ENCODE measurements around the gene HSPB1.

HSPB1 gene

GRCh38 chr7:76325092-76325491, 22.6 kb downstream of the HSPB1 start:
- H3K9ac ChIP-seq (ENCODE audit: low read length in 2 of 2): no peak overlapping the region
- H3K4me1 ChIP-seq (ENCODE audit: control insufficient read depth, insufficient read depth, low read length): peaks cover 2% of the 10 kb centered on the region
- H3K27me3 ChIP-seq (ENCODE audit: control insufficient read depth in 1 of 2, insufficient read depth in 2 of 2, low read length in 2 of 2): no peaks in the 10 kb centered on the region
- H3K27ac ChIP-seq (ENCODE audit: low read length): no peak overlapping the region
- H3K4me3 ChIP-seq (ENCODE audit: low read length in 2 of 2): no peak overlapping the region
- H3K36me3 ChIP-seq (ENCODE audit: control insufficient read depth in 2 of 2, insufficient read depth in 2 of 2, low read length in 2 of 2): peaks cover 14 to 15% of the 10 kb centered on the region in 2 donors
- H3K9me3 ChIP-seq (ENCODE audit: control insufficient read depth in 2 of 2, low read length in 2 of 2): no peaks in the 10 kb centered on the region

- Histone ChIP-seq H3K27me3 (ENCODE audit: control insufficient read depth in 1 of 2, insufficient read depth in 2 of 2, low read length in 2 of 2) (no peaks in the 10 kb centered on the region), H3K27ac (ENCODE audit: low read length) (no peak overlapping the region), H3K36me3 (ENCODE audit: control insufficient read depth in 2 of 2, insufficient read depth in 2 of 2, low read length in 2 of 2) (peaks cover 14 to 15% of the 10 kb centered on the region in 2 donors), H3K9me3 (ENCODE audit: control insufficient read depth in 2 of 2, low read length in 2 of 2) (no peaks in the 10 kb centered on the region), H3K4me3 (ENCODE audit: low read length in 2 of 2) (no peak overlapping the region), H3K4me1 (ENCODE audit: control insufficient read depth, insufficient read depth, low read length) (peaks cover 6% of the 10 kb centered on the region), H3K9ac (ENCODE audit: low read length in 2 of 2) (no peak overlapping the region)
These were observed 23.3 kb downstream of the HSPB1 start for GRCh38 chr7:76325811-76326210.

GRCh38 chr7:76326646-76327233, 24.3 kb downstream of the HSPB1 start:
- Histone ChIP-seq H3K9me3 (ENCODE audit: control insufficient read depth in 2 of 2, low read length in 2 of 2) (no peaks in the 10 kb centered on the region), H3K9ac (ENCODE audit: low read length in 2 of 2) (no peak overlapping the region), H3K36me3 (ENCODE audit: control insufficient read depth in 2 of 2, insufficient read depth in 2 of 2, low read length in 2 of 2) (peaks cover 14 to 15% of the 10 kb centered on the region in 2 donors), H3K27ac (ENCODE audit: low read length) (no peak overlapping the region), H3K4me1 (ENCODE audit: control insufficient read depth, insufficient read depth, low read length) (peaks cover 10% of the 10 kb centered on the region), H3K4me3 (ENCODE audit: low read length in 2 of 2) (peak overlapping the region in 1 of 2 donors; percentile 16), H3K27me3 (ENCODE audit: control insufficient read depth in 1 of 2, insufficient read depth in 2 of 2, low read length in 2 of 2) (no peaks in the 10 kb centered on the region)

- Histone ChIP-seq H3K27me3 (ENCODE audit: control insufficient read depth in 1 of 2, insufficient read depth in 2 of 2, low read length in 2 of 2) (no peaks in the 10 kb centered on the region), H3K4me3 (ENCODE audit: low read length in 2 of 2) (no peak overlapping the region), H3K9ac (ENCODE audit: low read length in 2 of 2) (no peak overlapping the region), H3K27ac (ENCODE audit: low read length) (no peak overlapping the region), H3K9me3 (ENCODE audit: control insufficient read depth in 2 of 2, low read length in 2 of 2) (no peaks in the 10 kb centered on the region), H3K4me1 (ENCODE audit: control insufficient read depth, insufficient read depth, low read length) (peaks cover 16% of the 10 kb centered on the region), H3K36me3 (ENCODE audit: control insufficient read depth in 2 of 2, insufficient read depth in 2 of 2, low read length in 2 of 2) (peaks cover 15 to 17% of the 10 kb centered on the region in 2 donors)
These were observed 25.1 kb downstream of the HSPB1 start for GRCh38 chr7:76327610-76328009.

- H3K36me3 ChIP-seq (ENCODE audit: control insufficient read depth in 2 of 2, insufficient read depth in 2 of 2, low read length in 2 of 2): peaks cover 15 to 17% of the 10 kb centered on the region in 2 donors
- H3K27ac ChIP-seq (ENCODE audit: low read length): no peak overlapping the region
- peaks cover 22% of the 10 kb centered on the region for H3K4me1 ChIP-seq (ENCODE audit: control insufficient read depth, insufficient read depth, low read length)
- H3K27me3 ChIP-seq (ENCODE audit: control insufficient read depth in 1 of 2, insufficient read depth in 2 of 2, low read length in 2 of 2): no peaks in the 10 kb centered on the region
- H3K9me3 ChIP-seq (ENCODE audit: control insufficient read depth in 2 of 2, low read length in 2 of 2): no peaks in the 10 kb centered on the region
- no peak overlapping the region for H3K4me3 ChIP-seq (ENCODE audit: low read length in 2 of 2)
- no peak overlapping the region for H3K9ac ChIP-seq (ENCODE audit: low read length in 2 of 2)
These were observed 25.9 kb downstream of the HSPB1 start for GRCh38 chr7:76328389-76328788.

GRCh38 chr7:76329479-76329878, 27.0 kb downstream of the HSPB1 start:
- no peak overlapping the region for H3K4me3 ChIP-seq (ENCODE audit: low read length in 2 of 2)
- H3K36me3 ChIP-seq (ENCODE audit: control insufficient read depth in 2 of 2, insufficient read depth in 2 of 2, low read length in 2 of 2): peaks cover 15 to 17% of the 10 kb centered on the region in 2 donors
- H3K27me3 ChIP-seq (ENCODE audit: control insufficient read depth in 1 of 2, insufficient read depth in 2 of 2, low read length in 2 of 2): no peaks in the 10 kb centered on the region
- H3K9me3 ChIP-seq (ENCODE audit: control insufficient read depth in 2 of 2, low read length in 2 of 2): no peaks in the 10 kb centered on the region
- no peak overlapping the region for H3K27ac ChIP-seq (ENCODE audit: low read length)
- no peak overlapping the region for H3K9ac ChIP-seq (ENCODE audit: low read length in 2 of 2)
- peaks cover 26% of the 10 kb centered on the region for H3K4me1 ChIP-seq (ENCODE audit: control insufficient read depth, insufficient read depth, low read length)

- Histone ChIP-seq H3K4me1 (ENCODE audit: control insufficient read depth, insufficient read depth, low read length) (peaks cover 26% of the 10 kb centered on the region), H3K36me3 (ENCODE audit: control insufficient read depth in 2 of 2, insufficient read depth in 2 of 2, low read length in 2 of 2) (peaks cover 15 to 17% of the 10 kb centered on the region in 2 donors), H3K27ac (ENCODE audit: low read length) (no peak overlapping the region), H3K27me3 (ENCODE audit: control insufficient read depth in 1 of 2, insufficient read depth in 2 of 2, low read length in 2 of 2) (no peaks in the 10 kb centered on the region), H3K9me3 (ENCODE audit: control insufficient read depth in 2 of 2, low read length in 2 of 2) (no peaks in the 10 kb centered on the region), H3K9ac (ENCODE audit: low read length in 2 of 2) (no peak overlapping the region), H3K4me3 (ENCODE audit: low read length in 2 of 2) (no peak overlapping the region)
These were observed 27.8 kb downstream of the HSPB1 start for GRCh38 chr7:76330261-76330660.

GRCh38 chr7:76330673-76331072, 28.2 kb downstream of the HSPB1 start:
- Histone ChIP-seq H3K4me1 (ENCODE audit: control insufficient read depth, insufficient read depth, low read length) (peaks cover 26% of the 10 kb centered on the region), H3K36me3 (ENCODE audit: control insufficient read depth in 2 of 2, insufficient read depth in 2 of 2, low read length in 2 of 2) (peaks cover 15 to 17% of the 10 kb centered on the region in 2 donors), H3K9me3 (ENCODE audit: control insufficient read depth in 2 of 2, low read length in 2 of 2) (no peaks in the 10 kb centered on the region), H3K9ac (ENCODE audit: low read length in 2 of 2) (no peak overlapping the region), H3K27me3 (ENCODE audit: control insufficient read depth in 1 of 2, insufficient read depth in 2 of 2, low read length in 2 of 2) (no peaks in the 10 kb centered on the region), H3K27ac (ENCODE audit: low read length) (no peak overlapping the region), H3K4me3 (ENCODE audit: low read length in 2 of 2) (no peak overlapping the region)

- Histone ChIP-seq H3K4me3 (ENCODE audit: low read length in 2 of 2) (no peak overlapping the region), H3K4me1 (ENCODE audit: control insufficient read depth, insufficient read depth, low read length) (peaks cover 26% of the 10 kb centered on the region), H3K9me3 (ENCODE audit: control insufficient read depth in 2 of 2, low read length in 2 of 2) (no peaks in the 10 kb centered on the region), H3K27ac (ENCODE audit: low read length) (no peak overlapping the region), H3K27me3 (ENCODE audit: control insufficient read depth in 1 of 2, insufficient read depth in 2 of 2, low read length in 2 of 2) (no peaks in the 10 kb centered on the region), H3K36me3 (ENCODE audit: control insufficient read depth in 2 of 2, insufficient read depth in 2 of 2, low read length in 2 of 2) (peaks cover 15 to 17% of the 10 kb centered on the region in 2 donors), H3K9ac (ENCODE audit: low read length in 2 of 2) (no peak overlapping the region)
These were observed 29.6 kb downstream of the HSPB1 start for GRCh38 chr7:76332078-76332477.

GRCh38 chr7:76333511-76334101, 31.1 kb downstream of the HSPB1 start:
- peak overlapping the region in 1 of 2 donors; percentile 44 for H3K4me3 ChIP-seq (ENCODE audit: low read length in 2 of 2)
- no peaks in the 10 kb centered on the region for H3K9me3 ChIP-seq (ENCODE audit: control insufficient read depth in 2 of 2, low read length in 2 of 2)
- H3K27ac ChIP-seq (ENCODE audit: low read length): peak overlapping the region; percentile 66
- H3K36me3 ChIP-seq (ENCODE audit: control insufficient read depth in 2 of 2, insufficient read depth in 2 of 2, low read length in 2 of 2): peaks cover 11 to 16% of the 10 kb centered on the region in 2 donors
- H3K4me1 ChIP-seq (ENCODE audit: control insufficient read depth, insufficient read depth, low read length): peaks cover 33% of the 10 kb centered on the region
- H3K27me3 ChIP-seq (ENCODE audit: control insufficient read depth in 1 of 2, insufficient read depth in 2 of 2, low read length in 2 of 2): no peaks in the 10 kb centered on the region
- H3K9ac ChIP-seq (ENCODE audit: low read length in 2 of 2): no peak overlapping the region

- Histone ChIP-seq H3K27ac (ENCODE audit: low read length) (no peak overlapping the region), H3K27me3 (ENCODE audit: control insufficient read depth in 1 of 2, insufficient read depth in 2 of 2, low read length in 2 of 2) (no peaks in the 10 kb centered on the region), H3K4me3 (ENCODE audit: low read length in 2 of 2) (no peak overlapping the region), H3K9ac (ENCODE audit: low read length in 2 of 2) (no peak overlapping the region), H3K9me3 (ENCODE audit: control insufficient read depth in 2 of 2, low read length in 2 of 2) (no peaks in the 10 kb centered on the region), H3K36me3 (ENCODE audit: control insufficient read depth in 2 of 2, insufficient read depth in 2 of 2, low read length in 2 of 2) (peaks cover 3 to 11% of the 10 kb centered on the region in 2 donors), H3K4me1 (ENCODE audit: control insufficient read depth, insufficient read depth, low read length) (peaks cover 33% of the 10 kb centered on the region)
These were observed 32.0 kb downstream of the HSPB1 start for GRCh38 chr7:76334320-76334967.
